Neural cell (in vitro differentiated cells): Measurements from ENCODE around the gene NKAIN2. TPM values are rescaled to one million over a fixed set of nuclear protein-coding genes. Genes with fewer than 3 reads are reported as not detected.

Experiments
- H2AFZ ChIP-seq: fragments of 200-600, 300-800 bp; sonication (generic), shearing (Covaris generic); 2 replicates; pipeline ENCODE4 v1.6.0; 2014; ENCODE audit warnings: low read depth, mild to moderate bottlenecking, antibody characterized with exemption, low read length, moderate library complexity
- H3F3A ChIP-seq: fragments of 200-600 bp; shearing (Covaris generic); 2 replicates; pipeline ENCODE4 v1.6.1; 2016; ENCODE audit warnings: mild to moderate bottlenecking, moderate library complexity, mixed read lengths, antibody characterized with exemption, low read length; ENCODE audit not compliant: insufficient read depth, poor library complexity, severe bottlenecking
- H3K27ac ChIP-seq: fragments of 200-600, 300-800 bp; sonication (generic), shearing (Covaris generic); 2 replicates; pipeline ENCODE4 v1.5.1; 2014; ENCODE audit warnings: mild to moderate bottlenecking, low read length, moderate library complexity
- H3K27me3 ChIP-seq: fragments of 300-800, 200-600 bp; sonication (generic), shearing (Covaris generic); 2 replicates; pipeline ENCODE4 v1.6.0; 2014; ENCODE audit warnings: mild to moderate bottlenecking, low read depth, low read length, moderate library complexity; ENCODE audit not compliant: insufficient read depth
- H3K36me3 ChIP-seq: fragments of 300-800, 200-600 bp; sonication (generic), shearing (Covaris generic); 2 replicates; pipeline ENCODE4 v1.5.1; 2014; ENCODE audit warnings: mild to moderate bottlenecking, antibody characterized with exemption, low read length, moderate library complexity; ENCODE audit not compliant: insufficient read depth
- H3K4me2 ChIP-seq: fragments of 300-800, 200-600 bp; sonication (generic), shearing (Covaris generic); 2 replicates; pipeline ENCODE4 v1.6.0; 2014; ENCODE audit warnings: mild to moderate bottlenecking, low read length
- H3K4me3 ChIP-seq: fragments of 300-800, 200-600 bp; sonication (generic), shearing (Covaris generic); 2 replicates; pipeline ENCODE4 v1.5.1; 2014; ENCODE audit warnings: mild to moderate bottlenecking, low read length, moderate library complexity
- H3K79me2 ChIP-seq: fragments of 200-600 bp; shearing (Covaris generic); replicated peaks from 2 replicates; pipeline ENCODE4 v1.6.0; 2014; ENCODE audit warnings: mild to moderate bottlenecking, low read length, moderate library complexity; ENCODE audit not compliant: insufficient read depth
- H3K9ac ChIP-seq: fragments of 300-800, 200-600 bp; sonication (generic), shearing (Covaris generic); 2 replicates; pipeline ENCODE4 v1.6.1; 2016; ENCODE audit warnings: mild to moderate bottlenecking, low read length, mixed read lengths
- H3K9me2 ChIP-seq: fragments of 200-600 bp; shearing (Covaris generic); 2 replicates; pipeline ENCODE4 v1.6.1; 2016; ENCODE audit warnings: mild to moderate bottlenecking, low read length, mixed read lengths; ENCODE audit not compliant: insufficient read depth
- H3K9me3 ChIP-seq: fragments of 200-600, 300-800 bp; sonication (generic), shearing (Covaris generic); 2 replicates; pipeline ENCODE4 v1.6.1; 2016; ENCODE audit warnings: mild to moderate bottlenecking, mixed run types, low read length, moderate library complexity, mixed read lengths
- H4K20me1 ChIP-seq: fragments of 200-600 bp; shearing (Covaris generic); 2 replicates; pipeline ENCODE4 v1.6.1; 2016; ENCODE audit warnings: mild to moderate bottlenecking, mixed run types; ENCODE audit not compliant: insufficient read depth
- EP300 ChIP-seq: fragments of 450-650 bp; conservative IDR thresholded peaks from 2 replicates; pipeline ENCODE4 v1.6.1; 2014; ENCODE audit warnings: antibody characterized with exemption, mild to moderate bottlenecking, moderate library complexity; ENCODE audit not compliant: poor library complexity, severe bottlenecking
- EZH2 ChIP-seq: fragments of 200-600, 300-800 bp; shearing (Covaris generic), sonication (generic); IDR thresholded peaks from 2 replicates; pipeline ENCODE4 v1.6.1; 2014; ENCODE audit warnings: antibody characterized with exemption, low read length, borderline replicate concordance, mild to moderate bottlenecking; ENCODE audit not compliant: insufficient read depth, poor library complexity, severe bottlenecking
- MXI1 ChIP-seq: fragments of 450-650 bp; conservative IDR thresholded peaks from 2 replicates; pipeline ENCODE4 v1.6.1; 2014; ENCODE audit warnings: antibody characterized with exemption, mild to moderate bottlenecking; ENCODE audit not compliant: poor library complexity, severe bottlenecking
- POLR2AphosphoS5 ChIP-seq: IDR thresholded peaks from 2 replicates; pipeline ENCODE4 v1.6.1; 2012
- RAD21 ChIP-seq: fragments of 450-650 bp; conservative IDR thresholded peaks from 2 replicates; pipeline ENCODE4 v1.6.1; 2014; ENCODE audit warnings: antibody characterized with exemption, mild to moderate bottlenecking, moderate library complexity
- REST ChIP-seq: IDR thresholded peaks from 2 replicates; pipeline ENCODE4 v1.6.1; 2012; ENCODE audit warnings: borderline replicate concordance
- SMC3 ChIP-seq: fragments of 450-650 bp; conservative IDR thresholded peaks from 2 replicates; pipeline ENCODE4 v1.6.1; 2014; ENCODE audit warnings: antibody characterized with exemption, mild to moderate bottlenecking, moderate library complexity; ENCODE audit not compliant: poor library complexity
- TAF1 ChIP-seq: IDR thresholded peaks from 2 replicates; pipeline ENCODE4 v1.6.1; 2012; ENCODE audit warnings: low read depth
- polyA plus RNA-seq: library from polyadenylated mRNA; depleted of rRNA; stranded (reverse); fragments of >200 nt; gene quantifications from 2 replicates; pipeline ENCODE4 v1.2.3, GENCODE V29; 2014
- TF ChIP-seq, protein P1 (sequence below): fragments of 450-650 bp; IDR thresholded peaks from 2 replicates; pipeline ENCODE4 v1.5.1; 2014; ENCODE audit warnings: antibody characterized with exemption, mild to moderate bottlenecking, moderate library complexity; ENCODE audit not compliant: poor library complexity, severe bottlenecking

Gene NKAIN2
- polyA plus RNA-seq, 1 donor from 2014 or later = 23.2 TPM

- Histone ChIP-seq H3K9me2 (no peaks in the 10 kb centered on the region), H3K79me2 (no peaks in the 10 kb centered on the region), H3K36me3 (no peaks in the 10 kb centered on the region), H3K27ac (no peak overlapping the region), H4K20me1 (no peaks in the 10 kb centered on the region), H3K27me3 (no peaks in the 10 kb centered on the region), H2AFZ (no peak overlapping the region), H3K4me3 (no peak overlapping the region), H3K4me2 (no peak overlapping the region), H3K9me3 (no peaks in the 10 kb centered on the region), H3F3A (no peaks in the 10 kb centered on the region), H3K9ac (no peak overlapping the region)
- TF ChIP-seq TAF1 (no peak), EP300 (no peak), POLR2AphosphoS5 (no peak), RAD21 (no peak), EZH2 (no peak), MXI1 (no peak), REST (no peak), SMC3 (no peak)
- TF ChIP-seq, protein P1, sequence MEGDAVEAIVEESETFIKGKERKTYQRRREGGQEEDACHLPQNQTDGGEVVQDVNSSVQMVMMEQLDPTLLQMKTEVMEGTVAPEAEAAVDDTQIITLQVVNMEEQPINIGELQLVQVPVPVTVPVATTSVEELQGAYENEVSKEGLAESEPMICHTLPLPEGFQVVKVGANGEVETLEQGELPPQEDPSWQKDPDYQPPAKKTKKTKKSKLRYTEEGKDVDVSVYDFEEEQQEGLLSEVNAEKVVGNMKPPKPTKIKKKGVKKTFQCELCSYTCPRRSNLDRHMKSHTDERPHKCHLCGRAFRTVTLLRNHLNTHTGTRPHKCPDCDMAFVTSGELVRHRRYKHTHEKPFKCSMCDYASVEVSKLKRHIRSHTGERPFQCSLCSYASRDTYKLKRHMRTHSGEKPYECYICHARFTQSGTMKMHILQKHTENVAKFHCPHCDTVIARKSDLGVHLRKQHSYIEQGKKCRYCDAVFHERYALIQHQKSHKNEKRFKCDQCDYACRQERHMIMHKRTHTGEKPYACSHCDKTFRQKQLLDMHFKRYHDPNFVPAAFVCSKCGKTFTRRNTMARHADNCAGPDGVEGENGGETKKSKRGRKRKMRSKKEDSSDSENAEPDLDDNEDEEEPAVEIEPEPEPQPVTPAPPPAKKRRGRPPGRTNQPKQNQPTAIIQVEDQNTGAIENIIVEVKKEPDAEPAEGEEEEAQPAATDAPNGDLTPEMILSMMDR = no peak
Measured at GRCh38 chr6:123945386-123945785, 141.7 kb downstream of the NKAIN2 start.

GRCh38 chr6:123953920-123954319 is 150.3 kb downstream of the NKAIN2 start:
- Histone ChIP-seq H3K27me3 (no peaks in the 10 kb centered on the region), H3K27ac (no peak overlapping the region), H3K9me3 (no peaks in the 10 kb centered on the region), H3F3A (no peaks in the 10 kb centered on the region), H3K4me2 (no peak overlapping the region), H3K9ac (no peak overlapping the region), H3K79me2 (no peaks in the 10 kb centered on the region), H3K4me3 (no peak overlapping the region), H2AFZ (no peak overlapping the region), H4K20me1 (no peaks in the 10 kb centered on the region), H3K9me2 (no peaks in the 10 kb centered on the region), H3K36me3 (no peaks in the 10 kb centered on the region)
- TF ChIP-seq POLR2AphosphoS5 (no peak), EZH2 (no peak), TAF1 (no peak), SMC3 (no peak), MXI1 (no peak), EP300 (no peak), RAD21 (no peak), REST (no peak)
- TF ChIP-seq, protein P1 = no peak
